K562 (cell line): ENCODE results near the gene EIPR1. TPM values are rescaled to one million over a fixed set of nuclear protein-coding genes. Genes with fewer than 3 reads are reported as not detected.

ENCODE experiments used
- ATAC-seq: fragments of 200-7000 bp; cut with Tn5 transposase; 3 replicates; pipeline ENCODE4 v1.9.1; 2020; ENCODE audit warnings: moderate library complexity
- BruUV-seq: library from RNA; stranded (reverse); fragments of 400-500 nt; replicated peaks from 2 replicates; lab custom pipeline; 2021; lab: Mats Ljungman, UMichigan
- CTCF ChIA-PET: fragments of 300-600 bp; formaldehyde crosslinking; extraction: SDS; loops from one replicate; lab custom pipeline; 2021; ENCODE audit warnings: low intra/inter-chr PET ratio; lab: Yijun Ruan, JAX
- POLR2A ChIA-PET: fragments of 300-600, 350-650 bp; sonication (Branson Sonifier 250); formaldehyde crosslinking; extraction: SDS; loops from one replicate; lab custom pipeline; 2021; ENCODE audit warnings: antibody characterized with exemption, inconsistent platforms; lab: Yijun Ruan, JAX
- DNase-seq, 4 experiments: peaks; one replicate each; pipeline versions ENCODE4 v3.0.0 to v3.0.0-alpha.2; 2011 to 2018; ENCODE audit warnings: low spot score in 3 of 4, mixed read lengths in 3 of 4; ENCODE audit errors: extremely low read depth in 1 of 4
- FAIRE-seq: peaks from 2 replicates; lab custom pipeline; 2011; peaks lifted over from hg19 to GRCh38; lab: Jason Lieb, UNC
- H2AFZ ChIP-seq: 2 replicates; pipeline ENCODE4 v1.6.0; 2011; ENCODE audit warnings: low read depth, low read length, control low read depth, inconsistent platforms
- H3K27ac ChIP-seq: fragments of 200-600 bp; 3 replicates; pipeline ENCODE4 v1.8.0; 2011; ENCODE audit warnings: low read depth, mild to moderate bottlenecking, control low read depth, inconsistent platforms, low read length, moderate library complexity, mixed read lengths; ENCODE audit errors: extremely low read depth
- H3K27me3 ChIP-seq, 2 experiments: fragments of 300-600 bp in 1 of 2; 2 replicates in 1 of 2; 3 replicates in 1 of 2; pipeline versions ENCODE4 v1.6.0 to v1.8.0; 2011; ENCODE audit warnings: inconsistent platforms in 2 of 2, low read length in 2 of 2, mild to moderate bottlenecking in 1 of 2, mixed read lengths in 1 of 2, moderate library complexity in 1 of 2; ENCODE audit not compliant: control insufficient read depth in 2 of 2, insufficient read depth in 2 of 2
- H3K36me3 ChIP-seq: fragments of 300-600 bp; 3 replicates; pipeline ENCODE4 v1.8.0; 2011; ENCODE audit warnings: mild to moderate bottlenecking, low read length, inconsistent platforms; ENCODE audit not compliant: control insufficient read depth, insufficient read depth
- H3K4me1 ChIP-seq, 2 experiments: fragments of 200-600 bp in 1 of 2; replicated peaks in 1 of 2; 2 replicates in 1 of 2; 3 replicates in 1 of 2; pipeline versions ENCODE4 v1.5.1 to v1.8.0; 2011; ENCODE audit warnings: inconsistent platforms in 2 of 2, low read length in 2 of 2, mild to moderate bottlenecking in 1 of 2, mixed read lengths in 1 of 2, moderate library complexity in 1 of 2; ENCODE audit not compliant: control insufficient read depth in 2 of 2, insufficient read depth in 2 of 2
- H3K4me2 ChIP-seq: 2 replicates; pipeline ENCODE4 v1.6.1; 2011; ENCODE audit warnings: low read length, control low read depth, inconsistent platforms, mixed read lengths; ENCODE audit not compliant: insufficient read depth
- H3K4me3 ChIP-seq: fragments of 200-600 bp; sonication (generic), shearing (Covaris generic); 2 replicates; pipeline ENCODE4 v1.5.1; 2016; ENCODE audit warnings: control low read depth, inconsistent platforms
- H3K79me2 ChIP-seq: fragments of 200-600 bp; 3 replicates; pipeline ENCODE4 v1.8.0; 2011; ENCODE audit warnings: low read length, inconsistent platforms; ENCODE audit not compliant: control insufficient read depth, insufficient read depth
- H3K9ac ChIP-seq, 2 experiments: 2 replicates each; pipeline versions ENCODE4 v1.6.0 to v1.6.1; 2011; ENCODE audit warnings: low read depth in 2 of 2, low read length in 2 of 2, control low read depth in 1 of 2, inconsistent platforms in 1 of 2, mild to moderate bottlenecking in 1 of 2, mixed read lengths in 1 of 2; ENCODE audit not compliant: insufficient read depth in 1 of 2
- H3K9me1 ChIP-seq: one replicate; pipeline ENCODE4 v1.6.0; 2011; ENCODE audit warnings: inconsistent platforms, mild to moderate bottlenecking, low read length, moderate library complexity; ENCODE audit not compliant: control insufficient read depth, insufficient read depth
- H3K9me3 ChIP-seq: replicated peaks from 2 replicates; pipeline ENCODE4 v1.5.1; 2011; ENCODE audit warnings: low read depth, low read length, inconsistent platforms; ENCODE audit not compliant: control insufficient read depth, insufficient read depth
- H4K20me1 ChIP-seq: replicated peaks from 2 replicates; pipeline ENCODE4 v1.6.1; 2011; ENCODE audit warnings: low read length, inconsistent platforms, mixed read lengths; ENCODE audit not compliant: control insufficient read depth, insufficient read depth
- CEBPG ChIP-seq, 3 experiments: fragments of 200-800 bp in 1 of 3; sonication (Bioruptor generic) in 1 of 3; sonication (generic) in 1 of 3; formaldehyde crosslinking in 1 of 3; IDR thresholded peaks in 2 of 3; conservative IDR thresholded peaks in 1 of 3; 2 replicates each; pipeline versions ENCODE4 v1.6.1 to v1.8.0; 2016 to 2022; ENCODE audit warnings: missing compliant biosample characterization in 2 of 3, missing genetic modification characterization in 2 of 3, mild to moderate bottlenecking in 1 of 3, missing genetic modification reagents in 1 of 3
- DACH1 ChIP-seq: fragments of 450-650 bp; IDR thresholded peaks from 2 replicates; pipeline ENCODE4 v1.6.1; 2018; ENCODE audit not compliant: partially characterized antibody
- HDGF ChIP-seq: fragments of 450-650 bp; IDR thresholded peaks from 2 replicates; pipeline ENCODE4 v1.6.1; 2016
- TSHZ1 ChIP-seq: fragments of 250-450 bp; sonication (Bioruptor Pico); IDR thresholded peaks from 2 replicates; pipeline ENCODE4 v1.4.0; 2020; ENCODE audit warnings: mild to moderate bottlenecking, moderate library complexity
- ZFP91 ChIP-seq: sonication (generic); formaldehyde crosslinking; IDR thresholded peaks from 2 replicates; pipeline ENCODE4 v1.8.0; 2022; ENCODE audit warnings: mild to moderate bottlenecking, missing genetic modification reagents
- ZNF232 ChIP-seq: sonication (generic); formaldehyde crosslinking; IDR thresholded peaks from 2 replicates; pipeline ENCODE4 v1.8.0; 2022; ENCODE audit warnings: mild to moderate bottlenecking, missing genetic modification reagents
- ZNF239 ChIP-seq: fragments of 250-450 bp; sonication (Bioruptor Pico); IDR thresholded peaks from 2 replicates; pipeline ENCODE4 v1.4.0; 2020; ENCODE audit warnings: mild to moderate bottlenecking
- ZNF589 ChIP-seq: fragments of 200-800 bp; sonication (Bioruptor generic); IDR thresholded peaks from 2 replicates; pipeline ENCODE4 v1.6.1; 2016; ENCODE audit warnings: low read depth, missing genetic modification characterization, missing compliant biosample characterization
- WGBS: fragments of 100-300 bp; shearing (Covaris generic); methylation state at CpG from one replicate; pipeline ENCODE4 v1.1.6; 2016; ENCODE audit warnings: low coverage, mixed read lengths; ENCODE audit not compliant: insufficient coverage; ENCODE audit errors: missing lambda C conversion rate; 5-methylcytosine and 5-hydroxymethylcytosine counted together
- in situ Hi-C: fragments of 300-500 bp; cut with MboI; formaldehyde crosslinking; loops from 4 replicates; pipeline ENCODE4 v1.15.0; 2018; ENCODE audit warnings: inconsistent platforms, mixed read lengths
- intact Hi-C: fragments of 100-400 bp; cut with micrococcal nuclease; formaldehyde crosslinking; loops from 2 replicates; pipeline ENCODE4 v1.14.2; 2022
- polyA plus RNA-seq, 8 experiments: library from polyadenylated mRNA; depleted of rRNA in 4 of 8; stranded (reverse) in 5 of 8; unstranded in 3 of 8; fragments of >200 nt; fragmentation: Nextera tagmentation in 2 of 8; fragmentation: Illumina TruSeq in 1 of 8; extraction: Ambion mirVana in 2 of 8; extraction: Trizol in 1 of 8; gene quantifications; 2 replicates each; pipeline versions ENCODE4 v1.2.1 to v1.2.3, GENCODE V29; 2011 to 2014; ENCODE audit warnings: inconsistent platforms in 1 of 8, missing spikeins in 1 of 8
- total RNA-seq, 7 experiments: library from RNA; depleted of rRNA in 6 of 7; stranded (reverse); fragments of >200 nt in 6 of 7; fragmentation: Illumina TruSeq in 2 of 7; extraction: Trizol in 2 of 7; gene quantifications; 2 replicates each; pipeline versions ENCODE4 v1.2.1 to v1.2.3, GENCODE V29; 2011 to 2021; ENCODE audit warnings: low replicate concordance in 1 of 7
- TF ChIP-seq, protein P1 (sequence below): fragments of 450-650 bp; IDR thresholded peaks from 2 replicates; pipeline ENCODE4 v1.7.1; 2018; ENCODE audit warnings: mild to moderate bottlenecking, low read depth; ENCODE audit not compliant: partially characterized antibody
- TF ChIP-seq, protein P2 (sequence below): sonication (generic); formaldehyde crosslinking; IDR thresholded peaks from 2 replicates; pipeline ENCODE4 v1.8.0; 2022; ENCODE audit warnings: missing genetic modification reagents, mild to moderate bottlenecking, borderline replicate concordance

The EIPR1 gene
- total and polyA plus RNA-seq, 9 of the 15 experiments (the other 6 are each of a cell fraction or from before 2014, with no cell fraction given) = 19.9 to 54.4 (median 35.9) TPM

DNA sequence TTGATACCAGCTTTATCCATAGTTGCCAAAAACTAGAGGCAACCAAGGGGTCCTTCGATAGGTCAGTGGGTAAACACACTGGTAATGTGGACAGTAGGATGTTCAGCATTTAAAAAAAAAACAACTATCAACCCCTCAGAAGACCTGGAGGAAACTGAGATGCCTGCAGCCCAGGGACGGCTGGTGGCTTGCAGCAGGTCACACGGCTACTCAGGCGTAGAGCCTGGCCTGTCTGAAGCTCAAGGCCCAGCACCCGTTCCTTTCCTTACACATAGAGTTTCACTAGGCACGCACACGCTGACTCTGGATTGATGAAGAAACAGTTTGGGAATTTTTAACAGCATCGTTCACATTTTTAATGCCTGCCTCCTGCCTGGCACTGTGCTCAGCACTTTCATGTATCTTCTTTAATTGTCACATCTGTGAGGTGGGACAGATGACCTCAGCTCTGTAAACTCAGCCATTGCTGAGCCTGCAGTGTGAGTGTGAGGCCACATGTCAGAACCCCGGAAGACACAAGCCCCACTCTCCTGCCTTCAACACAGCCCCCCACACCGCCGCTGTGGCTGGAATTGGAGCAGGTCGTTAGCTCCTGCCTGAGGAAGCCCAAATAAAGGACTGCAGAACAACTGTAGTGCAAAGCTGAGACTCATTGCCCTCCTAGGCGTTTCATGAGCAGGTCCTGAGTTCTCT, 42.6 kb upstream of the EIPR1 start:
- POLR2A ChIA-PET = no interaction called here

More for the DNA sequence above, 42.6 kb upstream of the EIPR1 start:
- peaks cover 59% of the 10 kb centered on the region for H3K36me3 ChIP-seq
- DNase-seq (no peak), FAIRE-seq (no peak), ATAC-seq (no peak)
- CTCF ChIA-PET = no interaction called here
- TF ChIP-seq DACH1 (no peak), ZFP91 (no peak), ZNF589 (CRISPR knock-in tag) (no peak), ZNF232 (no peak), CEBPG (CRISPR knock-in tag; IDR thresholded peaks at IDR 0.05) (no peak), CEBPG (tag; conservative IDR thresholded peaks at IDR 0.05 in 1 of 2, IDR thresholded peaks at IDR 0.05 in 1 of 2) (no peak), HDGF (no peak), ZNF239 (CRISPR knock-in tag) (no peak), TSHZ1 (CRISPR knock-in tag) (no peak)
- TF ChIP-seq, protein P1, sequence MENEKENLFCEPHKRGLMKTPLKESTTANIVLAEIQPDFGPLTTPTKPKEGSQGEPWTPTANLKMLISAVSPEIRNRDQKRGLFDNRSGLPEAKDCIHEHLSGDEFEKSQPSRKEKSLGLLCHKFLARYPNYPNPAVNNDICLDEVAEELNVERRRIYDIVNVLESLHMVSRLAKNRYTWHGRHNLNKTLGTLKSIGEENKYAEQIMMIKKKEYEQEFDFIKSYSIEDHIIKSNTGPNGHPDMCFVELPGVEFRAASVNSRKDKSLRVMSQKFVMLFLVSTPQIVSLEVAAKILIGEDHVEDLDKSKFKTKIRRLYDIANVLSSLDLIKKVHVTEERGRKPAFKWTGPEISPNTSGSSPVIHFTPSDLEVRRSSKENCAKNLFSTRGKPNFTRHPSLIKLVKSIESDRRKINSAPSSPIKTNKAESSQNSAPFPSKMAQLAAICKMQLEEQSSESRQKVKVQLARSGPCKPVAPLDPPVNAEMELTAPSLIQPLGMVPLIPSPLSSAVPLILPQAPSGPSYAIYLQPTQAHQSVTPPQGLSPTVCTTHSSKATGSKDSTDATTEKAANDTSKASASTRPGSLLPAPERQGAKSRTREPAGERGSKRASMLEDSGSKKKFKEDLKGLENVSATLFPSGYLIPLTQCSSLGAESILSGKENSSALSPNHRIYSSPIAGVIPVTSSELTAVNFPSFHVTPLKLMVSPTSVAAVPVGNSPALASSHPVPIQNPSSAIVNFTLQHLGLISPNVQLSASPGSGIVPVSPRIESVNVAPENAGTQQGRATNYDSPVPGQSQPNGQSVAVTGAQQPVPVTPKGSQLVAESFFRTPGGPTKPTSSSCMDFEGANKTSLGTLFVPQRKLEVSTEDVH = no peak
- TF ChIP-seq, protein P2, sequence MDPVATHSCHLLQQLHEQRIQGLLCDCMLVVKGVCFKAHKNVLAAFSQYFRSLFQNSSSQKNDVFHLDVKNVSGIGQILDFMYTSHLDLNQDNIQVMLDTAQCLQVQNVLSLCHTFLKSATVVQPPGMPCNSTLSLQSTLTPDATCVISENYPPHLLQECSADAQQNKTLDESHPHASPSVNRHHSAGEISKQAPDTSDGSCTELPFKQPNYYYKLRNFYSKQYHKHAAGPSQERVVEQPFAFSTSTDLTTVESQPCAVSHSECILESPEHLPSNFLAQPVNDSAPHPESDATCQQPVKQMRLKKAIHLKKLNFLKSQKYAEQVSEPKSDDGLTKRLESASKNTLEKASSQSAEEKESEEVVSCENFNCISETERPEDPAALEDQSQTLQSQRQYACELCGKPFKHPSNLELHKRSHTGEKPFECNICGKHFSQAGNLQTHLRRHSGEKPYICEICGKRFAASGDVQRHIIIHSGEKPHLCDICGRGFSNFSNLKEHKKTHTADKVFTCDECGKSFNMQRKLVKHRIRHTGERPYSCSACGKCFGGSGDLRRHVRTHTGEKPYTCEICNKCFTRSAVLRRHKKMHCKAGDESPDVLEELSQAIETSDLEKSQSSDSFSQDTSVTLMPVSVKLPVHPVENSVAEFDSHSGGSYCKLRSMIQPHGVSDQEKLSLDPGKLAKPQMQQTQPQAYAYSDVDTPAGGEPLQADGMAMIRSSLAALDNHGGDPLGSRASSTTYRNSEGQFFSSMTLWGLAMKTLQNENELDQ (CRISPR knock-in tag) = no peak
- H3K9me1 ChIP-seq = no peaks in the 10 kb centered on the region
- no peaks in the 10 kb centered on the region for H3K27me3 ChIP-seq
- no peak overlapping the region for H3K4me3 ChIP-seq
- no peaks in the 10 kb centered on the region for H3K9me3 ChIP-seq
- no peak overlapping the region for H3K9ac ChIP-seq
- H3K4me1 ChIP-seq = no peaks in the 10 kb centered on the region
- BruUV-seq = no TSS peak
- no peak overlapping the region for H3K27ac ChIP-seq
- H2AFZ ChIP-seq = no peak overlapping the region
- H3K4me2 ChIP-seq = no peak overlapping the region
- 83% methylated on average over 12 of the region's 13 CpGs for WGBS
- no peaks in the 10 kb centered on the region for H3K79me2 ChIP-seq
- no peaks in the 10 kb centered on the region for H4K20me1 ChIP-seq
- intact Hi-C loops (loop anchor here (5.0 kb wide), 1 partner anchor 232 kb away; no protein-coding TSS in a partner anchor), in situ Hi-C loops (loop anchor here (10.0 kb wide), 1 partner anchor 235 kb away; the partner anchor contains the start of gene ALLC)
